Esophagus squamous epithelium (tissue), 4 donors: ENCODE measurements around the gene MCAM.

Experiments used
- POLR2A ChIP-seq, 4 donors: fragments of 450-650 bp; IDR thresholded peaks; one replicate each; pipeline ENCODE4 v1.6.1; 2017; ENCODE audit warnings: antibody characterized with exemption in 4 of 4, mild to moderate bottlenecking in 4 of 4, moderate library complexity in 3 of 4
- TF ChIP-seq, protein P1 (sequence below), 6 experiments: fragments of 450-650 bp in 4 of 6; fragments of 200-600 bp in 2 of 6; sonication (generic) in 2 of 6; IDR thresholded peaks; one replicate each; pipeline ENCODE4 v1.5.1; 2016 to 2019; ENCODE audit warnings: antibody characterized with exemption in 6 of 6, mild to moderate bottlenecking in 4 of 6, moderate library complexity in 4 of 6

DNA sequence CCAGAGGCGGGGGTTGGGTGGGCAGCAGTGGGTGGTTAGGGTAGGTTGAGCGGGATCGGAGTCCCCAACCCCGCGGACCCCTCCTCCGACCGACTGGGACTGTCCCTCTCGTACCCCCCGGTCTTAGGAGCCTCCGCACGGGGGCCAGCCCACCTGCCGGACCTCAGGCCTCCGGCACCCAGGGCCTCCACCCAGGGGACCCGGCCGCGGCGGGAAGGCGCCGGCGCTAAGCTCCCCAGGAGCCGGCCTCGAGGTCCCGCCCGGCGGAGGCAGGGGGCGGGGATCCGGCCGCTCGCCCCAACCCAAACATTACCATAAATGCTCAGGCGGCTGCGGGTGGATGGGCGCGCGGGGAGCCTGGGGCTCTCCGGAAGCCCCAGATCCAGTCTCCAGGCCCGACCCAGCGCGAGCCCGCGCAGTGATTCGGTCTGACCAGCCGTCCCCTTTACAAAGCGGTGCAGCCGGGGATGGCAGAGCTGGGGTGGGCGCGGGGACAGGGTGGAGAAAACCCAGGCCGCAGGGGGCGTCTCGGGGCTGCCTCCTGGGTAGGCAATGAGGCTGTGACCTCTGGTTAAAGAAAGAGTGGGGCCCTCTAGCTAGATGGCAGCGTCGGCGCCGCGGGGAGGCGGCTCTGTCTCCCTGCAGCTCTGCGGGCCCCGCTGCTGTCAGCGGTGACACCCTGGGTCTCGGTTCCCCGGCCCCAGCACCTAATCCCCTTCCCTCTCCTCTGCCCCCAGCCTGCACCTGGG lies 4.0 kb upstream of the MCAM start:
- TF ChIP-seq, protein P1, sequence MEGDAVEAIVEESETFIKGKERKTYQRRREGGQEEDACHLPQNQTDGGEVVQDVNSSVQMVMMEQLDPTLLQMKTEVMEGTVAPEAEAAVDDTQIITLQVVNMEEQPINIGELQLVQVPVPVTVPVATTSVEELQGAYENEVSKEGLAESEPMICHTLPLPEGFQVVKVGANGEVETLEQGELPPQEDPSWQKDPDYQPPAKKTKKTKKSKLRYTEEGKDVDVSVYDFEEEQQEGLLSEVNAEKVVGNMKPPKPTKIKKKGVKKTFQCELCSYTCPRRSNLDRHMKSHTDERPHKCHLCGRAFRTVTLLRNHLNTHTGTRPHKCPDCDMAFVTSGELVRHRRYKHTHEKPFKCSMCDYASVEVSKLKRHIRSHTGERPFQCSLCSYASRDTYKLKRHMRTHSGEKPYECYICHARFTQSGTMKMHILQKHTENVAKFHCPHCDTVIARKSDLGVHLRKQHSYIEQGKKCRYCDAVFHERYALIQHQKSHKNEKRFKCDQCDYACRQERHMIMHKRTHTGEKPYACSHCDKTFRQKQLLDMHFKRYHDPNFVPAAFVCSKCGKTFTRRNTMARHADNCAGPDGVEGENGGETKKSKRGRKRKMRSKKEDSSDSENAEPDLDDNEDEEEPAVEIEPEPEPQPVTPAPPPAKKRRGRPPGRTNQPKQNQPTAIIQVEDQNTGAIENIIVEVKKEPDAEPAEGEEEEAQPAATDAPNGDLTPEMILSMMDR (IDR thresholded peaks at IDR 0.05) = no peak
- peak in 2 of 4 donors; percentile 72 to 81 for TF ChIP-seq POLR2A (IDR thresholded peaks at IDR 0.05)
